GM11168 (cell line): ENCODE results near the gene GRIA4.

Experiments used
- in situ Hi-C: fragments of 300-500 bp; cut with MboI; formaldehyde crosslinking; loops from one replicate; pipeline ENCODE4 v1.12.0; 2022; ENCODE audit warnings: low sequenced_read_pairs; ENCODE audit not compliant: unreplicated experiment

GRIA4 gene

GRCh38 chr11:105635466-105635865 lies 25.6 kb downstream of the GRIA4 start:
- in situ Hi-C loops: no loop called here

DNA sequence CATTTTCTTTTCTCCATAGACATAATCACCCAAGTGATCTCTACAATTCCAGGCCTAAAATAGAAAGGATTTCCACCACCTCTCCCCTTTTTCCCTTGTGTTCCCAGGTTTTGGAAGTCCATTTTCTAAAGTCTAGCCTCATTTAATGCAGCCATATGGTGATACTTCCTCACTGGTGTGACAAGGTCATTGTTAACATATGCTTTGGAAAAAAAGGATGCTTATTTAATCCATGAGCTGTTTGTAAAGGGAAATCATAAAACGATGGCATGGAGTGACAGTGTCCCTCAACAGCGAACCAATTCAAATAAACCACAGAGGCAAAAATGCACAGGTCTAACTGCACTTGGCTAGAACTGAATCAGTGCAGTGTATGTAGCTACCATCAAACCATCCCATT lies 26.6 kb downstream of the GRIA4 start:
- in situ Hi-C loops: no loop called here

- in situ Hi-C loops: no loop called here
These were observed 29.7 kb downstream of the GRIA4 start for GRCh38 chr11:105639527-105639926.

GRCh38 chr11:105641433-105641832 lies 31.6 kb downstream of the GRIA4 start:
- in situ Hi-C loops: no loop called here

DNA sequence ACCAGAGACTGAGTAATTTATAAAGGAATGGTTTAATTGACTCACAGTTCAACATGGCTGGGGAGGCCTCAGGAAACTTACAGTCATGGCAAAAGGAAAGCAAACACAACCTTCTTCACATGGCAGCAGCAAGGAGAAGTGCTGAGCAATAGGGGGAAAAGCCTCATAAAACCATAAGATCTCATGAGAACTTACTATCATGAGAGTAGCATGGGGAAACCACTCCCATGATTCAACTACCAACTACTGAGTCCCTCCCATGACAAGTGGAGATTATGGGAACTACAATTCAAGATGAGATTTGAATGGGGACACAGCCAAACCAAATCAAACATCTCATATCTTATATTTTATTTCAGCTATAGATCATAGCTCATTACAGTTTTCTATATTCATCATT lies 33.0 kb downstream of the GRIA4 start:
- in situ Hi-C loops: no loop called here

GRCh38 chr11:105644839-105645573 lies 35.1 kb downstream of the GRIA4 start:
- in situ Hi-C loops: no loop called here

DNA sequence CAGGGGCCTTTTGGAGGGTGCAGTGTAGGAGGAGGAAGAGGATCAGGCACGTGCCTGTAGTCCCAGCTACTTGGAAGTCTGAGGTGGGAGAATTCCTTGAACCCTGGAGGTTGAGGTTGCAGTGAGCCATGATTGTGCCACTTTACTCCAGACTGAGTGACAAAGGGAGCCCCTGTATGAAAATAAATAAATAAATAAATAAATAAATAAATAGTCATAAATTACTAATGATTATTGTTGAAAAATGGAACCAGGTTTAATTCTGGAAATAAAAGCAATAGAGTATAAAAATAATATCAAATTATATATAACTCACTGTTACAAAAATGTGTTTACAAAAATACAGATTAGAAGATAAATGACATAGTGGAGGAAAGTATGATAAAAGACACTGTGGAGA lies 37.9 kb downstream of the GRIA4 start:
- in situ Hi-C loops: no loop called here

DNA sequence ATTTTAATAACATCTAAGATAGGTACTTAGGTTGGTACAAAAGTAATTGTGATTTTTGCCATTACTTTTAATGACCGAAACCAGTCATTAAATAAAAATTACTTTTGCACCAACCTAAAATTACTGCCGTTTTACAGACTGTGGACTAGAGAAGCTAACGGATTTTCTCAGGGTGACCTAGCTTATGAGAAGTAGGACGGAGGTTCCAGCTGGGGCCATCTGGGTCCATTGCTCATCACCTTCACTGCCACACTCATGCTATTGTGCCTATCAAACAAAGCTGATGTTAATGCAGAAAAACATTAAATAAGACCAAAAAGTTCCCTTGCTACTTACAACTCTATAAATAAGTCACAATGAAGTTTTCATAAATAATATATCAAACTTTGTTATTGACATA lies 38.9 kb downstream of the GRIA4 start:
- in situ Hi-C loops: no loop called here

- in situ Hi-C loops: no loop called here
These were observed 55.4 kb downstream of the GRIA4 start for GRCh38 chr11:105665281-105665680.

GRCh38 chr11:105667441-105667840 lies 57.6 kb downstream of the GRIA4 start:
- in situ Hi-C loops: no loop called here

- in situ Hi-C loops: no loop called here
These were observed 60.9 kb downstream of the GRIA4 start for GRCh38 chr11:105670811-105671210.

DNA sequence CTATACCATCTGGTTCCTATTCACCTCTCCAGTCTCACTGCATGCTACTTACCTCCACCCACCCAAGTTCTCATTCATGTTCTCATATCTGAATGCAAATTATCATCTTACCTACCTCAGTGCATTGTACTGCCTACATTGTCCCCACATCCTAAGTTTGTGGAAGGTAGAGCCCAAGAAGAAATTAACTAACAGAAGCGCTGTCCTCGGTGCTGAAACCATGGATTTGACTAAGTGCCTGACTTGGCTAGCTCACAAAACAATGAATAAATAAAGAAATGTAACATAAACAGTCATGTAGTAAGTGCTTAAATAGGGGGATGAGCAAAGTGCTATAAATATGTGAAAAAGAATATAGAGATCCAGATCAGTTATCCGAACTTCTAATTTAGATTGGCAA lies 63.2 kb downstream of the GRIA4 start:
- in situ Hi-C loops: no loop called here

DNA sequence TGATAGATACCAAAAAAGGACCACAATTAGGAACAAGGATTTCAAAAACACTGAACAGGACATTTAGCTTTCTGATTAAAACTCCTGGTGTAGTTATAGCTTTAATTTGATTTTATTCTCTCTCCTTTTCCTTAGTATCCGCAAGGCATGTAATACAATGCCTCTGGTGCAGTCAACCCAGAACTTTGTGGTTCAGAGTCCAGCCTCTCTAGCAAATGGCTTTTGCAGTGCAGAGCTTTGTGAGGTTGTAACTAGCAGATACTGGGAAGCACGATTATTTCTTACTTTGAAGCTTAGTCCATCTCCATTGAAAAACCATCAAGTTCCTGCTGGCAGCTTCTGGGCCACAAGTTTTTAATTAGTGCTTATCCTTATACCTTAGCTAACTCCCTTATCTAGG lies 79.8 kb downstream of the GRIA4 start:
- in situ Hi-C loops: no loop called here

GRCh38 chr11:105690467-105690866 lies 80.6 kb downstream of the GRIA4 start:
- in situ Hi-C loops: no loop called here

DNA sequence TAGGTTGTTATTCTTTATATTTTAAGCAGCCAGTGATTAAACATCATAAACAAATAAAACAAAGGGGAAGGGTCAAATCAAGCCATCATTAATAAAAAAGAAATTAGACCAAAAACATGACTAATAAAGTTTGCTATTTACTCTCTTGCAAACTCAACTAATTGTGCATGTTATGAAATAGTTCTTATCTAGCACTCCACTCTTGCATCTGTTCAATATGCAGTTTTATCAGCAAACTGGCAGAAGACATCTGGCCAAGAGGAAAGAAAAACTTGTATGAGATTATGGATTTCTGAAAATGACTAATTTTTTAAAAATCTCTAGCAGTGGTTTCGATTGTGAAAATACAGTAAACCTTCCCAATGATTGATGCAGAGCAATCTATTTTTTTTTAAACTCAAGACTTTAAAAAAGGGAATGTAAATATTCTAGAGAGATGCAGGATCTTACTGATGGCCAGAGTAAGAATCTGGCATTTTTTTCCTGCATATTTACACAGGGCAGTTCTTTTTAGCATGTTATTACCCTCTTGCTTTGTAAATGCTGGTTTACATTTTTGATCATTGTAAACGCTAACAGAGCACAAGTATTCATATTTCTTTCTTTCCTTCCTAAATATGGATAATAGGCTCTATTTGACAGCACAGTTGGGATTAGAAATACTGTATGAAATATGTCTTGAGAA lies 83.3 kb downstream of the GRIA4 start:
- in situ Hi-C loops: no loop called here

DNA sequence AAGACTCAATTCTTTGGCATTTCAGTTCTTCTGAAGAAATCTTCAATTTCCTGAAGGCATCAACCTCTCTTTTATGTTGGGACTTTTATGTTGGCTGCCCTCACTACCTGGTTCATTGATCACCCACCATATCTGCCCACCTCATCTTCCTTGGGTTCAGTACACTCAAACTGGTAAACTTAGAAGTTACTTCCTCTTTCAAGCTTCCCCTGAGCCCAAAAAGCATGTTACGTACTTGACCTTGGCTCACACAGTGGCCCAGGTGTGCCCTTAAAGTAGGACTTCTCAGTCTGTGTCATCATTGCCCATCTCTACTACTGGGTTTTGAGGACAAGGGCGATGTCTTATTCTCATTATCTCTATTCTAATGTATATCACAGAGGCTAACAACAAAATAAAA lies 86.1 kb downstream of the GRIA4 start:
- in situ Hi-C loops: no loop called here

DNA sequence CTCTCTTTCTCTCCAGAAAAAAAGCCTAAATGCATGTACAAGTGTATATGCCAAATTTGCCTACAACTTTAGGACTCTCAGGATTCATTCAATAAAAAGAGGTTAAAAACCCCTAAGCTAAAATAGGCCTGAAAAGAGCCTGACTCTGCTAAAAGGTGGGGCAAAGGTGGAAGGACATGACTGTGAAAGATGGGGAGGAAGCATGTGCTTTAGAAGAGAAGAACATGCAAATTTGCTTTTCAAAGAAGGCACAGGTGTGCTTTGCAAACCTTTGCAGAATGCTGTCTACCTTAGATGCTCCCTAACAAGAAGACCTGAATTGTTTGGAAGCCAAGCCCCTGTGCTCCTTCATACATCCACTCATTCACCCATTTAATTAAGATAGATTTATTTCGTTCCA lies 87.4 kb downstream of the GRIA4 start:
- in situ Hi-C loops: no loop called here

- in situ Hi-C loops: no loop called here
These were observed 89.3 kb downstream of the GRIA4 start for GRCh38 chr11:105699203-105699602.

GRCh38 chr11:105700271-105700670 lies 90.4 kb downstream of the GRIA4 start:
- in situ Hi-C loops: no loop called here

GRCh38 chr11:105701098-105701497 lies 91.2 kb downstream of the GRIA4 start:
- in situ Hi-C loops: no loop called here

- in situ Hi-C loops: no loop called here
These were observed 96.1 kb downstream of the GRIA4 start for GRCh38 chr11:105705786-105706530.
